RKO (cell line): ENCODE results near the gene HOGA1.

ENCODE experiments used
- DNase-seq: peaks from one replicate; pipeline ENCODE4 v3.0.0-alpha.2; 2016; ENCODE audit warnings: low spot score

Gene HOGA1

GRCh38 chr10:97584060-97584797, at the start of gene HOGA1:
TSS of gene HOGA1 (plus strand) at chr10:97584389. CDS start at chr10:97584704, 315 bp downstream.
- peak; percentile 23 for DNase-seq

- DNase-seq, result no peak
Observed at GRCh38 chr10:97534746-97535367, 49.3 kb upstream of the HOGA1 start.

GRCh38 chr10:97537186-97537869, 46.9 kb upstream of the HOGA1 start:
- no peak for DNase-seq

GRCh38 chr10:97538411-97538810, 45.8 kb upstream of the HOGA1 start:
- DNase-seq, result no peak

GRCh38 chr10:97538839-97539238, 45.4 kb upstream of the HOGA1 start:
- no peak for DNase-seq

- no peak for DNase-seq
Observed at GRCh38 chr10:97539523-97540200, 44.5 kb upstream of the HOGA1 start.

GRCh38 chr10:97540669-97541500, 43.3 kb upstream of the HOGA1 start:
- DNase-seq, result no peak

- peak; percentile 94 for DNase-seq
Observed at GRCh38 chr10:97542169-97543024, 41.8 kb upstream of the HOGA1 start.

- DNase-seq, result peak; percentile 97
Observed at GRCh38 chr10:97543025-97543546, 41.1 kb upstream of the HOGA1 start.

GRCh38 chr10:97546456-97547270, 37.5 kb upstream of the HOGA1 start:
- DNase-seq, result no peak

GRCh38 chr10:97547271-97547600, 37.0 kb upstream of the HOGA1 start:
- no peak for DNase-seq

GRCh38 chr10:97547962-97548361, 36.2 kb upstream of the HOGA1 start:
- DNase-seq, result no peak

- DNase-seq, result no peak
Observed at GRCh38 chr10:97548828-97549455, 35.2 kb upstream of the HOGA1 start.

- no peak for DNase-seq
Observed at GRCh38 chr10:97549587-97550322, 34.4 kb upstream of the HOGA1 start.

GRCh38 chr10:97550336-97551149, 33.6 kb upstream of the HOGA1 start:
- DNase-seq, result no peak

GRCh38 chr10:97551271-97551670, 32.9 kb upstream of the HOGA1 start:
- DNase-seq, result no peak

- DNase-seq, result peak; percentile 62
Observed at GRCh38 chr10:97553575-97554031, 30.6 kb upstream of the HOGA1 start.
